HG02981 (cell line): ENCODE data around the gene FARS2.

ENCODE experiments used
- ATAC-seq: cut with Tn5 transposase; IDR thresholded peaks from one replicate; pipeline ENCODE4 v1.9.1; 2021; ENCODE audit warnings: mild to moderate bottlenecking, moderate library complexity; ENCODE audit not compliant: unreplicated experiment

Gene FARS2

DNA sequence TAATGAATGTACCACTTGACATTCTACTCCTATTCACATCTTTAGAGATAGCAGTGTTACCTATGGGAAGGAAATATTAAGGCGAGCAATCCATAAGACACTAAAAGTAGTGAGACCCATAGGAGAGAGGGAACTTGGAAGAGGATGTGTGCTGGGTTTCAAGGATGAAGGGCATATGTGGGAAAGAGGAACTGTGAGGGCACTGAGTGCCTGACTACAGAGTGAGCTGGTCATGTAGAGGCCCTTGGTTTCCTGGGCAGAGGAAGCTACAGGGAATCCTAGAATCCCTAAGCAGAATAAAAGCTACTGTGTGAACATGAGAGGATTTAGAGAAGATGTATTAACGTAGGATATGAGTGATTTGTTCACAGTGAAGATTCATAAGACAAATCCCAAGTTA lies 262.8 kb downstream of the FARS2 start:
- no peak for ATAC-seq

DNA sequence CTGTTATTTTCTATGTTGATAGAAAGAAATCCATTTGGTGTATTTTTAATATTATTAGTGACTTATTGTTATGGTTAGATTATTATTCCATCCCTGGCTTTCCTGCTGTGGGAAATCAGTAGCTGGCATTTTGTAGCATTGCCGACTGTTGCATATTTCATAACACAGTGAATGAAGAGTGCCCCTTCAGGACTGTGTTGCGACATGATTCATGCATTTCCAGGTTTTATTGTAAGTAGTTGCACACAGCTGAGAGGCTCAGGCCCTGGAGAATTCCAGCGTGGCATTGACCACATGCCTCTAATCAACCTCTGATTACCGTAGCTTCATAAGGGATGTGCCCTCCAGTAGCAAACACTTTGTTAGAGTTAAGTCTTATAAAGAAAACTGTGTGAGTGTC lies 263.9 kb downstream of the FARS2 start:
- ATAC-seq = no peak

DNA sequence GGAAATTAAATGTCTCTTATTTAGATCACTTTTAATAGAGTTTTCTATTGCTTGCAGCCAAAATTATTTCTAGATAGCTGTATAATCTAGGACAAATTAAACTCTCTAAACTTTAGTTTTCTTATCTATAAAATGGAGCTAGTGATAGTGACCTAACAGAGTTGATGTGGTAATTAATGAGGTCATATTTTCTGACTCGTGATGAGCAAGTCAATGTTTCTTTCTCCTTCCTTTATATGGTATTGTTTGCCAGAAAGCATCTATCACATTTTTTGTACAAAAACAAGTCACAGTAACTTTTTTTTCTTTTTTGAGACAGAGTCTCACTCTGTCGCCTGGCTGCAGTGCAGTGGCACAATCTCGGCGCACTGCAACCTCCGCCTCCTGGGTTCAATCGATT lies 267.7 kb downstream of the FARS2 start:
- no peak for ATAC-seq

DNA sequence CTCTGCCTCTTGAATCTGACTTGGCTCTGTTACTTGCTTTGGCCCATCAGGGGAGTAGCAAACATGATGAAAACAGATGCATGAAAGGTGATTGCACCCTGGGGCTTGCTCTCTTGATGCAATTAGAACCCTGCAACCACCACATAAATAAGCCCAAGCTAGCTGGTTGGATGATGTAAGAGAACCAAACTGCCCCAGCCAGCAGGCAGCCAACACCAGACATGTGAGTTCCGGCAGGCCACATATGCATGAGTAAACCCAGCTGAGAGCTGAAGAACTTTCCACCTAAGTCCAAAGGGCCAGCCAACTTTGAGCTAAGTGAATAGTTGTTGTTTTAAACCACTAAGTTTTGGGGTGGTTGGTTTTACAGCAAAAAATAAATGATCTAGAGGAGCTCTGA lies 268.4 kb downstream of the FARS2 start:
- no peak for ATAC-seq

DNA sequence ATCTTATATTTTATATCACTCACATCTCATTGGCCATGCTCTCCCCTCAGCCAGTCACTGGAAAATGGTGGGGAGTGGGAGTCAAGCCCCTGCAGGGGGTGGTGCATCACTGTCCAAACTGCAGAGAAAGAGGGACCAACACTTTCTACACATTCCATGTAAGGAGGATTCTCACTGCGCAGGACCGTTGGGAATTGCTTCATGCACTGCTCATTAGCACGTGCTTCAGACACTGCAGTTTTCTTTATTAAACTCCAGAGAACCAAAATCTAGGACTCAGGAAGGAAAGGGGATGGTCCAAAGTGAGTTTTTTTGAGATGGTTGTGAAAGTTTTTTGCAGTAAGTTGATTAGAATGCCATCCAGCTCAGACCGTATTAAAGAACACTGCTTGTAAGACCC lies 269.8 kb downstream of the FARS2 start:
- ATAC-seq = no peak

DNA sequence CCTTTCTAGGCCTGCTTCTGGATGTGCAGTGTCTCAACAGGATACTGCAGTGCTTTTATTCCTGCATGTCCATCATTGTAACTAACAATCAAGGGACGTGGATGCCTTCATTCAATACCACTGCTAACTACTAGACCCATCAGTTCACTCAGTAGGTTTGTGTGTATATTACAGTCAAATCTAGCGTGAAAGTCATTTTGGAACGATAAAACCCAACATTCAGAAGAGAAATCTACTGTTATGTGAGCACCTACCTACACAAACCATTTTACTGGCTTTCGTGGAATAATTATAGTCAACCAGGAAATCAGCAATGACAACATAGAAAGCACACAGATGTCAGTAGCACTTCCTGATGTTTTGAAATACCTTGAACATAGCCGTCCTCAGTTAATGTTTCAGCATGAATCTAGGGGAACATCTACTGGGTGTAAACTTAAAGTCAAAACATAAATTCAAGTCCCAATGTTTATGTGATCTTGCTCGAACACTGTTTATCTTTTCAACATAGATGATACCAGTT lies 270.6 kb downstream of the FARS2 start:
- ATAC-seq = no peak

DNA sequence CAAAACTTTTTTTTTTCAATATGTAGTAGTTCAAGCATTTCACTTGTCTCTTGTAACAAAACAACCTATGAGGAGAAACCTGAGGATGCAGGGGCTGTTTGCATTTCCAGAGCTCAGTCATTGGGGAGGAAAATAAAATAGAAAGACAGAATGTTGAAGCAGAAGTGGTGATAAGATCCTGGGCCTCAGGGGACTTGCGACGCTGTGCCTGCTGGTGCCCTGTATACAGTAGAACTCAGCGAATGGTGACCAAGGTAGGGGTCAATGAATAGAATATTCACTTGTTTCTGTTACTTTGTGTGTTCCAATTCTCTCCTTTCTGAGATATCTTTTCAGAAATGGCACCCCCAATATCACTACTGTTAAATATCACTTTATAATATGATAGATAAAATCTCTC lies 271.6 kb downstream of the FARS2 start:
- no peak for ATAC-seq

DNA sequence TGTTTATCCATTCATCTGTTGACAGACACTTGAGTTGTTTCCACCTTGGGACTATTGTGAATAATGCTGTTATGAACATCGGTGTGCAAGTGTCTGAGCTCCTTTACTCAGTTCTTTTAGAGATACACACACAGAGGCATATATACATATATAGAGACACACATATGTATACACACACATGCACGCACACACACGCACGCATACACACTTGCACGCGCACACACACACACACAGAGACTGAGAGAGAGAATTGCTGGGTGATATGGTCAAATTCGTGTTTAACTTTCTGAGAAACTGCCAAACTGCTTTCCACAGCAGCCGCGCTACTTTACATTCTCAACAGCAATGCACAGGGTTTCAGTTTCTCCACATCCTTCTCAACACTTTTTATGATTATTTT lies 273.3 kb downstream of the FARS2 start:
- no peak for ATAC-seq

DNA sequence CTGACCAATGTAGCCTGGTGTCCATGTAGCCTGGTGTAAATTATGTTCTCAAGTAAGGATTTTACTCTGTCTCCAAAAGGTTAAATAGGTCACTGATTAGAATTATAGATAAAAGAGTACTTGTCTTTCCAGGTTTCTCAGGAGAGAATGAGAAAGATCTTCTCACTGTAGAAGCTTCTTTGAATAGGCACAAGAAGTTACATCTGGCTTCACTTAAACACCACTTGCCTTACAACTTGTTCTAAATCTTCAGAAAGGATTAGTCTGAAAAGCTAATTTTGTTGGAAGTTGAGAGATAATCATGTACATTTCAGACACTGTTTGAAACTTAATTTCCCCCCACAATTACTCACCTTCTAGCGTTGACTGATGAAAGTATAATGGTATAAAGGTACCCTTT lies 275.3 kb downstream of the FARS2 start:
- ATAC-seq = no peak

DNA sequence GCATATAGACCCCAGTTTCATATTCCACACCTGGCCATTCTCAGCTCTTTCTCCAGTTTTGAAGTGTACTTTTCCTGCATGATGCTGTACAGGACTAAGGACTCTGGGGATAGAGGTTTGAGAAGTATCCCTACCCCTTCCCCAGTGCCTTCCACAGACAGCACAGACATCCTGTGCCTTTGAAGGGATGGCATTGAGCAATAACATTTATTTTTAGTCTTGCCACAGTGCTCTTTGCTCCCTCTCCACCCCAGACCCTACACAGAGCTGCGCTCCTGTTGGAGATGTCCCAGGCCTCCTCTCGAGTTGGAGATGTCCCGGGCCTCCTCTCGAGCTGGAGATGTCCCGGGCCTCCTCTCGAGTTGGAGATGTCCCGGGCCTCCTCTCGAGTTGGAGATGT lies 275.8 kb downstream of the FARS2 start:
- no peak for ATAC-seq

DNA sequence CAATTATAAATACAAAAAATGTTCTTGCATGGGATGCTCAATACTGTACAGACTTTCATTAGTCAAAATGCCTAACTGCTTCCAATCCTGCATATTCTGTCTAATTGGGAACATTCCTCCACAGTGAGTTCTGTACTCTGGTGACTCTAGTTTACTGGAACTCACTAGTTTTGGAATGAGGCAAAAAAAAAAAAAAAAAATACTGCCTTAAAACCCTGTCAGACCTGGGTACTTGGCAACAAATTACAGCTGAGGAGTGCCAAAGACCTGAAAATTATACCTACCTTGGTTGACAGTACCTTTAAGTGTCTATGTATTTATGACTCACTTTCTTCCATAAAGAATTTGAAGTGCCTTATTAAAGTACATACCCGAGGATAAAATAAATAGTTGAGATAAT lies 276.7 kb downstream of the FARS2 start:
- no peak for ATAC-seq

DNA sequence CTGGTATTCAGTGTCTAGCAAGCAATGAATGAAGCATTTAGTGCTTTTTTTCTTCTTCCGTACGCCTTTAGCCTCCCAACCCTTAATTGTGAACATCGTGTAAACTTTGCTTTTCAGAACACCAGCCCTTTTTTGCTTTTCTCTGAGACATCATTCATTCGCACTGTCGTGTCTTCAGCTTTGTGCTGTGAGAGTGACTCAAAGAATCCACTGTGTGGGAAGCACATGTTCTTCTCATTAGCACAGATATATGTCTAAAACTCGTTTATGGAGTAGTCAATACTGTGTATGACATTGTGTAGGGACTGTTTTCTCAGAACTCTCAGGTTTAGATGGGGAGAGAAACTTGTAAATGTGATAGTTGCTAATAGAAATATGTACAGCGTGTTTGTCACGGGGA lies 279.1 kb downstream of the FARS2 start:
- no peak for ATAC-seq

DNA sequence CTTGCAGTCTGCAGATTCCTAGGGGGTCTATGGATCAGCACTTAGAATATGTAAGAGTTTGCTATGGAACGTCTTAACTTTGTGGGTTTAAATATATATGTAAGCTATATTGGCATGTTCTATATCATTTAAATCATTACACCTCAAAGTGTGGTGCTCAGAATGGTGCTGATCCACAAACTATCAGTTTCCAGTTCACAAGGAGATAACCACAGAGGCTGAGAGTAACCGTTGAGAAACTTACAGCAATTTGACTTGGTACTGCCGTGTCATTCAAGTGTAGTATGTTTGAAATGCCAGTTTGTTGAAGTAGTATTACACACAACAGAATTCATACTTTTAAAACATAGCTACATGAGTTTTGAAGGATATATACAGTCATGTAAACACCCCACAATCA lies 279.7 kb downstream of the FARS2 start:
- no peak for ATAC-seq

DNA sequence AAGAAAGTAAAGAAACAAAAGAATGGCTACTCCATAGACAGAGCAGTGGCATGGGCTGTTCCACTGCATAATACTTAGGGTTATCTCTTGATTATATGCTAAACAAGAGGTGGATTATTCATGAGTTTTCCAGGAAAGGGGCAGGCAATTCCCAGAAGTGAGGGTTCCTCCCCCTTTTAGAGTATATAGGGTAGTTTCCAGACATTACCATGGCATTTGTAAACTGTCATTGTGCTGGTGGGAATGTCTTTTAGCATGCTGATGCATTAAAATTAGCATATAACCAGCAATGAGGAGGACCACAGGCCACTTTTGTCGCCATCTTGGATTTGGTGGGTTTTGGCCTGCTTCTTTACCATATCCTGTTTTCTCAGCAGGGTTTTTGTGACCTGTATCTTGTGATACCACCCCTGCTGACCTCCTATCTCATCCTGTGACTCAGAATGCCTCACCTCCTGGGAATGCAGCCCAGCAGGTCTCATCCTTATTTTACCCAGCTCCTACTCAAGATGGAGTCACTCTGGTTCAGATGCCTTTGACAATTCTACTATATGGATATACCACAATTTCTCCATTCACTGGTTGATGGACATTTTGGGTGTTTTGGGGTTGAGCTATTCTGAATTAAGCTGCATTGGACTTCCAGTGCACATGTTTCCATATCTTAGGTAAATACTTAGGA lies 280.6 kb downstream of the FARS2 start:
- ATAC-seq = no peak

DNA sequence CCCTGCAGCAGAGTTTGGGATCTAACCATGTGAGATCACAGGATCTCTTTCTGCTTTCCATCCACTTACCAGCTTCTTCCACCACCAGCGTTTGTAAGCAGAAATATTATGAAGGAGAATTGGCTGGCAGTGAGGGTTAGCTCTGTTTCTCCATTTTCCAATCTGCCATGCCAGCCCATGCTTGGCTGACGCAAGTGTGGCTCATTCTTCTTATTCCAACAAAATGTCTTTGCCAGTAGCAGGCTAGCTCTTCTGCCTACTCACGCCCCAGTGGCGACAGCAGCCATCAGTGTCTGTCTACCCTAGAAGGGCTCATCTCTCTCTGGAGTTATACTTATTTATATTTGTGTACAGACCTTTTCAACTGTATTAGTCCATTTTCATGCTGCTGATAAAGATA lies 286.2 kb downstream of the FARS2 start:
- no peak for ATAC-seq

DNA sequence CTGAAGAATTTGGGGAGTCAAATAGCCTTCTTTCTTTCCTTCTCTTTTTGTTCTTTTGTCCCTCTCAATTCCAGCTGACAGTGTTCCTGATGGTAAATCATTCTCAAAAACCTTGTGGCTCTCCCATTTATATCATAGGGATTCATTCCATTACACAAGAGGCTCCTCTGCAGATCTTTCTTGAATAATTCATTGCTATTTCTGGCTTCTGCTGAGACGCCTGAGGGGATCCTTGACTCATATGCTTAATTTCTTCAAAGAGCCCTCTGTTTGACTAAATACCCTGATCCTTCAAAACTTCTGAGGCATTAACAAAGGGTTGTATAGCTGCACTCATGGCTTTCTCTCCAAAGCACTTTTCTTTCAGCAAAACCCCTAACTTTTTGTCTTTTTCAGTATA lies 289.3 kb downstream of the FARS2 start:
- ATAC-seq = no peak

DNA sequence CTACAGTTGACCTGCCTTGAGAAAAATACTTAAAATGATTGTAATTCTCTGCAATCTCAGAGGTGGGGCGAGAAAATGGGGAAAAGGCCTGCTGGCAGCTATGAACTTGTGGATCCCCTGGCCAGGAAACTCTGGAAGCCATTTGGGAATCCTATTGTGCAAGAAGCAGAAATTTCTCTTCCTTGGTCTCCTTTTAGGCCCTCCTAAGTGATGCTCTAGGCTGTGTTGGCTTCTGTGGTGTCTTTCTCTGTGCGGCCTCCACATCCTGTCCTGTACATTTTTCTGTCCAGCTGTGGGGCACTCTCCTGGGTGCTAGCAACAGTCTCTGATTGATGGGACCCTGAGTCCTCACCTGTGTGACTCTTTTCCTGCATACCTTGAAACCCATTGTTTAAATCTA lies 290.9 kb downstream of the FARS2 start:
- ATAC-seq = no peak

DNA sequence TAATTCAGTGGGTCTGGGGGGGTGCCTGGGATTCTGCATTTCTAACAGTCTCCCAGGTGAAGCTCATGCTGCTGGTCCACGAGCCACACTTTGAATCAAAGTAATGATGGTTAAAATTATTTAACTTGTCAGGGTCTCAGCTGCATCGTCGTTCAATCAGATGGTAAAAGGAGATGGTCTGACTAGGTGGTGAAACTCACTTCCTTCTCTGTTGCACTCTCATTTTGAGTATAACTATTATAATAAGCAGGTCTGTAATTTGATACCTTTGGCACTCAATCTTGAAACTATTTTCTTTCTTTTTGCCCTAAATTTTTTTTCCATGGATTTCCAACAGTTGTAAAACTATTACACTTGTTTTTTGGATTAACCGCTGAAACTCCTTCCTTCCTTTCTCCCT lies 292.5 kb downstream of the FARS2 start:
- ATAC-seq = no peak

DNA sequence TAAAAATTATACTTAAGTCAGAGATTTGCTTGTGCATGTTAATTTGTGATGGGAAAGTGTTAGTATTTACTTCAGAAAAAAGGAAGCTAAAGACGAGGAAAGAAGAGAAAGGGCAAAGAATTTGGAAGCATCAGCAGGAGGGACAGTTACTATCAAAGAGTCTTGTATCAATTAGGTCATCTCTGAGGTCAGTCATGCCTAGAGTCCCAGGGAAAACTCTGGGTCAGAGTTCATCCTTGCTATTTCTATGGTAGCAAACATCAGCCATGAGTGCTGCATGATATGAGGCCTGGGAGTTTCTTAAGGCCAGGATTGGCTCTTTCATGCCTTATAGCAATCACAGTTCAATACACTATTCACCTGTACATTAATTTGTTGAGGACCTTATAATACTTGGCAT lies 292.9 kb downstream of the FARS2 start:
- ATAC-seq = no peak

DNA sequence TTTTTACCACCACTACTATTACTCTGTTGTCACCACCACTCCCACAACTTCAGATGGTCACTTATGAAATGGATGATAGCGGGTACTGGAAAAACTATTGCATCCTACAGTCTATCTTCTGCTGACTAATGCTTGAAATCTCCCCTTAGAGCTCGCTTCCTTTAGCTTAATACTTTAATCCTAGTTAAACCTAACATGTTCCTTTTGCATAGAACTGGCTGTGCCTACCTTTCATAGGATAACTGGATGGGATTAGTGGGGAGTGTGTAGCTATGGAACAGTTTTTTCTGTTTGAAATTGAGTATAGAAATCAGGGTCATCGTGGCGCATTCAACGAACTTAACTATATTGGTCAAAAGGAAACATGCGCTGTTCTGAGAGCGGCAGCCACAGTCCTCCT lies 294.7 kb downstream of the FARS2 start:
- no peak for ATAC-seq

DNA sequence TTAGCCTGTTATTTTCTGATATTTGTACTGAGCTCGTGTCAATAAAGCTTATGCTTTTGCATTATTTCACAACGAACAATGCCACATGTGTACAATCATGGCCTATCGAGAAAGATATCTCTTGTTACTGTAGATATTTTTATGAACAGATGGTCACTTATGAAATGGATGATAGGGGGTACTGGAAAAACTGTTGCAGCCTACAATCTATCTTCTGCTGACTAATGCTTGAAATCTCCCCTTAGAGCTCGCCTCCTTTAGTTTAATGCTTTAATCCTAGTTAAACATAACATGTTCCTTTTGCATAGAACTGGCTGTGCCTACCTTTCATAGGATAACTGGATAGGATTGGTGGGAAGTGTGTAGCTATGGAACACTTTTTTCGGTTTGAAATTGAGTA lies 296.2 kb downstream of the FARS2 start:
- no peak for ATAC-seq

DNA sequence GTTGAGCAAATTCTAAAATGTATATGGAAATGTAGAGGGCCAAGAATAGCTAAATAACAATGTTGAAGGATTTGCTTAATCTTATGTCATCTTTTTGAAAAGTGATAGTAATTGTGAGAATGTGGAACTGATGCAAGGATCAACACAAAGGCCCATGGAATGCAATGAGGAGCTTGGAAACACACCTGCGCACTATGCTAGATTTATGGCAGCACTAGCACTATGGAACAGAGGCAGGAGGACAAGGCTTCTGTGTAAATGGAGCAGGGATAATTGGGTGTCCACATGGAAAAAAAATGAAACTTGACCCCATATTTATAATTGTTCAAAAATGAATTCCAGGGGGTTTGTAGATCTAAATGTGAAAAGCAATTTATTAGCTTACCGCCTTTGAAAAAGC lies 298.3 kb downstream of the FARS2 start:
- no peak for ATAC-seq

DNA sequence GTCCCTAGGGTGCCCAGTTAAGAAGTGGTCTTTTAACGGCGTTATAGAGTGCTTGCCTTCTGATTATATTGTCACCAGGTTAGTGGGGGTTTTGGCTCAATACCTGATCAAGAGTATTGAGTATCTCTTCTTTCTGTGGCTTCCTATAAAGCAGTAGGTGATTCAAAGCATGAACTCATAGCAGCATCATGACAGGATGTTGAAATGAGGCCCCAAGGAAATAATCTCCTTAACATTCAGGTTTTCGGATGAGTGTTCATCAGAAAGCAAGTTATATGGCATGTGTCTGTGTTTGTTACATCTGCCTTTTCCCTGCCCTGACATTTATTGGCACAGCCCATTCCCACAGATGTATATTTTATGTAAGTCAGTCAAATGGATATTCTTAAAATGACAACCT lies 301.0 kb downstream of the FARS2 start:
- ATAC-seq = no peak
